HepG2 (cell line): ENCODE measurements around the gene ARHGEF40. TPM values are rescaled to one million over a fixed set of nuclear protein-coding genes. Genes with fewer than 3 reads are reported as not detected.

Experiments
- ARID5B ChIP-seq: IDR thresholded peaks from 2 replicates; pipeline ENCODE4 v1.4.0; 2020; ENCODE audit warnings: mild to moderate bottlenecking, missing genetic modification reagents
- CHCHD3 ChIP-seq: sonication (generic); formaldehyde crosslinking; IDR thresholded peaks from 2 replicates; pipeline ENCODE4 v1.8.0; 2022; ENCODE audit warnings: mild to moderate bottlenecking, missing genetic modification reagents, moderate library complexity
- ETV5 ChIP-seq: IDR thresholded peaks from 2 replicates; pipeline ENCODE4 v1.6.1; 2018; ENCODE audit warnings: missing biosample characterization, missing genetic modification reagents, inconsistent platforms, borderline replicate concordance
- MTA1 ChIP-seq: sonication (generic); formaldehyde crosslinking; IDR thresholded peaks from 2 replicates; pipeline ENCODE4 v1.4.0; 2020; ENCODE audit warnings: missing genetic modification reagents, mild to moderate bottlenecking, borderline replicate concordance
- NFKBIZ ChIP-seq: IDR thresholded peaks from 2 replicates; pipeline ENCODE4 v1.6.1; 2018; ENCODE audit warnings: missing genetic modification reagents, missing compliant biosample characterization
- PCBP2 ChIP-seq: fragments of 200-400 bp; formaldehyde crosslinking; optimal IDR thresholded peaks from 2 replicates; pipeline ENCODE3; 2018; ENCODE audit warnings: low read length, low read depth; ENCODE audit not compliant: poor library complexity, severe bottlenecking
- PLRG1 ChIP-seq: fragments of 450-650 bp; conservative IDR thresholded peaks from 2 replicates; pipeline ENCODE4 v1.6.1; 2016
- POGZ ChIP-seq: sonication (generic); formaldehyde crosslinking; IDR thresholded peaks from 2 replicates; pipeline ENCODE4 v1.4.0; 2020; ENCODE audit warnings: mild to moderate bottlenecking, missing genetic modification reagents
- RBFOX2 ChIP-seq: fragments of 200-400 bp; formaldehyde crosslinking; IDR thresholded peaks from 2 replicates; pipeline ENCODE4 v1.6.1; 2017; ENCODE audit warnings: low read depth, mild to moderate bottlenecking, low read length
- SRSF1 ChIP-seq: fragments of 200-400 bp; formaldehyde crosslinking; optimal IDR thresholded peaks from 2 replicates; pipeline ENCODE3; 2017; ENCODE audit warnings: mild to moderate bottlenecking, low read depth, low read length, moderate library complexity
- TCF12 ChIP-seq, 2 experiments: fragments of 450-650 bp in 1 of 2; sonication (generic) in 1 of 2; formaldehyde crosslinking in 1 of 2; IDR thresholded peaks; 2 replicates each; pipeline versions ENCODE4 v1.6.1 to v1.8.0; 2017 to 2022; ENCODE audit warnings: antibody characterized with exemption in 1 of 2, mild to moderate bottlenecking in 1 of 2, missing genetic modification reagents in 1 of 2, moderate library complexity in 1 of 2
- TCF7L2 ChIP-seq: IDR thresholded peaks from 2 replicates; pipeline ENCODE4 v1.6.1; 2011; ENCODE audit warnings: mild to moderate bottlenecking, low read depth, low read length, moderate library complexity
- TOPORS ChIP-seq: sonication (generic); formaldehyde crosslinking; IDR thresholded peaks from 2 replicates; pipeline ENCODE4 v1.8.0; 2023; ENCODE audit warnings: mild to moderate bottlenecking, missing genetic modification reagents
- ZBTB8A ChIP-seq: sonication (generic); formaldehyde crosslinking; IDR thresholded peaks from 2 replicates; pipeline ENCODE4 v1.4.0; 2020; ENCODE audit warnings: mild to moderate bottlenecking, low read depth, missing genetic modification reagents, borderline replicate concordance
- ZNF143 ChIP-seq: sonication (generic); formaldehyde crosslinking; IDR thresholded peaks from 2 replicates; pipeline ENCODE4 v1.4.0; 2020; ENCODE audit warnings: missing genetic modification reagents
- ZNF333 ChIP-seq: sonication (generic); formaldehyde crosslinking; IDR thresholded peaks from 2 replicates; pipeline ENCODE4 v1.4.0; 2020; ENCODE audit warnings: mild to moderate bottlenecking, missing genetic modification reagents, borderline replicate concordance
- ZNF501 ChIP-seq: sonication (generic); formaldehyde crosslinking; IDR thresholded peaks from 2 replicates; pipeline ENCODE4 v1.5.1; 2020; ENCODE audit warnings: mild to moderate bottlenecking, moderate library complexity, missing genetic modification reagents
- ZNF572 ChIP-seq: sonication (generic); formaldehyde crosslinking; IDR thresholded peaks from 2 replicates; pipeline ENCODE4 v1.5.1; 2020; ENCODE audit warnings: mild to moderate bottlenecking, missing genetic modification reagents
- ZNF614 ChIP-seq: IDR thresholded peaks from 2 replicates; pipeline ENCODE4 v1.6.1; 2018; ENCODE audit warnings: missing biosample characterization, missing genetic modification reagents, inconsistent platforms, borderline replicate concordance
- ZNF616 ChIP-seq: sonication (generic); formaldehyde crosslinking; IDR thresholded peaks from 2 replicates; pipeline ENCODE4 v1.5.0; 2020; ENCODE audit warnings: low read depth, mild to moderate bottlenecking, missing genetic modification reagents
- ZNF780A ChIP-seq: sonication (generic); formaldehyde crosslinking; IDR thresholded peaks from 2 replicates; pipeline ENCODE4 v1.8.0; 2022; ENCODE audit warnings: mild to moderate bottlenecking, missing genetic modification reagents, moderate library complexity
- ZNF883 ChIP-seq: sonication (generic); formaldehyde crosslinking; IDR thresholded peaks from 2 replicates; pipeline ENCODE4 v1.5.1; 2020; ENCODE audit warnings: mild to moderate bottlenecking, missing genetic modification reagents; ENCODE audit errors: not compliant biosample characterization
- polyA plus RNA-seq, 8 experiments: library from polyadenylated mRNA; depleted of rRNA in 3 of 8; stranded (reverse) in 7 of 8; unstranded in 1 of 8; fragments of >200 nt; fragmentation: Illumina TruSeq in 4 of 8; extraction: Trizol in 4 of 8; gene quantifications; 2 replicates each; pipeline versions ENCODE4 v1.2.1 to v1.2.3, GENCODE V29; 2011 to 2016; ENCODE audit warnings: low read depth in 4 of 8, missing spikeins in 1 of 8, mixed read lengths in 1 of 8; ENCODE audit not compliant: insufficient read depth in 1 of 8
- total RNA-seq, 5 experiments: library from RNA; depleted of rRNA; stranded (reverse); fragments of >200 nt; fragmentation: Illumina TruSeq; extraction: Trizol; gene quantifications; 2 replicates each; pipeline ENCODE4 v1.2.3, GENCODE V29; 2016; ENCODE audit warnings: low read depth in 1 of 5
- TF ChIP-seq, protein P1 (sequence below): sonication (generic); formaldehyde crosslinking; IDR thresholded peaks from 2 replicates; pipeline ENCODE4 v1.8.0; 2022; ENCODE audit warnings: low read depth, missing genetic modification reagents

The ARHGEF40 gene
- total and polyA plus RNA-seq, 2 of the 13 experiments (the other 11 are each of a cell fraction or from before 2014, with no cell fraction given), result 28.1 to 78.1 TPM

DNA sequence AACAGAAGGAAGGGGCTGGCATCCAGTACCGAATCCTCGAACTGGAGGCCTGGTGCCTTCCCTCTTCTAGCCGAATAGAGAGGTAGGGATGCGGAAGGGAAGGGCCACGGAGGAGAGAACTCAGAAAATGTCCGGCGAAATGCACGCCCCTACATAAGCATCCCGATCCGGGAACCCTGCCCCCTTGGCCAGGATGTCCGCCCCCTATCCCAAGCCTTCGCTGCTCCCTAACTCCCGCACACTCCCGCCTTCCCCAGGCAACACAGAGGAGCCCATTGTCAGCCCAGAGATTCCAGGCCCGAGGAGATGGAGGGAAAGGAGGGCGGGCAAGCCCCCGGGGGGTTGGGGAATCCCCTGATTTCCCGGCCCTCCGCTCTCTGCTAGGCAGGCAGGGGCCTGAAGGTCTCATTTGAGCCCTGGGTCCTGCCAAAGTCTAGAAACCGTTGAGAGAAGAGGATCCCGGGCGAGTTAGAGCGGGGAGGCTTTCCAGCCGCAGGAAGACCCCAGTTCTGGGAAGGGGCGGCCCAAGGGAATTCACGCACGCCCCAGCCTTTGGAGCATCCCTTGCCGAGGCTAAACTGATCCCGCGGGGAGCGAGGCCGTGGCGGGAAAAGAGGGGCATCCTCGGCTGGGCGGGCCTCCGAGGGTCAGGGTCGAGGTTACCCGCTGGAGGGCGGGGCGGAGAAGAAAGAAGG is 569 bp upstream of the ARHGEF40 start (continued):
- TF ChIP-seq ARID5B (CRISPR knock-in tag), result peak; percentile 29; the same call in 1 of the 2 replicates
- TF ChIP-seq PLRG1, result no peak
- TF ChIP-seq PCBP2, result peak; percentile 44
- TF ChIP-seq ZNF614, result no peak
- no peak for TF ChIP-seq TCF7L2
- TF ChIP-seq MTA1 (CRISPR knock-in tag), result peak; percentile 28; the same call in 1 of the 2 replicates
- TF ChIP-seq, protein P1, sequence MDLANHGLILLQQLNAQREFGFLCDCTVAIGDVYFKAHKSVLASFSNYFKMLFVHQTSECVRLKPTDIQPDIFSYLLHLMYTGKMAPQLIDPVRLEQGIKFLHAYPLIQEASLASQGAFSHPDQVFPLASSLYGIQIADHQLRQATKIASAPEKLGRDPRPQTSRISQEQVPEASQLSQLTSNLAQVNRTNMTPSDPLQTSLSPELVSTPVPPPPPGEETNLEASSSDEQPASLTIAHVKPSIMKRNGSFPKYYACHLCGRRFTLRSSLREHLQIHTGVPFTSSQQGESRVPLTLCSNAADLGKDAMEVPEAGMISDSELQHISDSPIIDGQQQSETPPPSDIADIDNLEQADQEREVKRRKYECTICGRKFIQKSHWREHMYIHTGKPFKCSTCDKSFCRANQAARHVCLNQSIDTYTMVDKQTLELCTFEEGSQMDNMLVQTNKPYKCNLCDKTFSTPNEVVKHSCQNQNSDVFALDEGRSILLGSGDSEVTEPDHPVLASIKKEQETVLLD (CRISPR knock-in tag), result peak; percentile 95
- no peak for TF ChIP-seq ZNF883 (CRISPR knock-in tag)
- 0 out of 2 replicates have a peak, but pooled peaks have one; percentile 29 for TF ChIP-seq ZNF780A (CRISPR knock-in tag)
- TF ChIP-seq SRSF1, result peak; percentile 38
- peak; percentile 36; the same call in 1 of the 2 replicates for TF ChIP-seq CHCHD3
- 0 out of 2 replicates have a peak, but pooled peaks have one; percentile 31 for TF ChIP-seq TOPORS (CRISPR knock-in tag)
- TF ChIP-seq NFKBIZ (CRISPR knock-in tag), result no peak; the same call in 1 of the 2 replicates
- TF ChIP-seq POGZ (CRISPR knock-in tag), result no peak; the same call in 1 of the 2 replicates
- TF ChIP-seq ZNF572 (CRISPR knock-in tag), result peak; percentile 94
- TF ChIP-seq ZNF501, result peak; percentile 90; the same call in 1 of the 2 replicates
- TF ChIP-seq RBFOX2, result peak; percentile 67
- 0 out of 2 replicates have a peak, but pooled peaks have one; percentile 27 for TF ChIP-seq ZNF143 (CRISPR knock-in tag)
- no peak for TF ChIP-seq ETV5
- TF ChIP-seq ZNF333 (CRISPR knock-in tag), result peak; percentile 51; the same call in 1 of the 2 replicates
- TF ChIP-seq ZBTB8A (CRISPR knock-in tag), result 0 out of 2 replicates have a peak, but pooled peaks have one; percentile 87
- 0 out of 2 replicates have a peak, but pooled peaks have one; percentile 23 for TF ChIP-seq ZNF616 (CRISPR knock-in tag)
- TF ChIP-seq TCF12 (IDR thresholded peaks at IDR 0.05), result no peak
- TF ChIP-seq TCF12 (CRISPR knock-in tag; IDR thresholded peaks at IDR 0.05), result peak; percentile 72; the same call in 1 of the 2 replicates
